Stimulated activated CD4-positive, alpha-beta T cell treated with anti-CD3 and anti-CD28 coated beads, Interleukin-2, amount 100 ng/mL, for 24 hours (primary cell): Measurements from ENCODE around the gene PLCB1.

Source experiments
- DNase-seq, 2 donors: peaks; one replicate each; pipeline ENCODE4 v3.0.0-alpha.2; 2020

Gene PLCB1

DNA sequence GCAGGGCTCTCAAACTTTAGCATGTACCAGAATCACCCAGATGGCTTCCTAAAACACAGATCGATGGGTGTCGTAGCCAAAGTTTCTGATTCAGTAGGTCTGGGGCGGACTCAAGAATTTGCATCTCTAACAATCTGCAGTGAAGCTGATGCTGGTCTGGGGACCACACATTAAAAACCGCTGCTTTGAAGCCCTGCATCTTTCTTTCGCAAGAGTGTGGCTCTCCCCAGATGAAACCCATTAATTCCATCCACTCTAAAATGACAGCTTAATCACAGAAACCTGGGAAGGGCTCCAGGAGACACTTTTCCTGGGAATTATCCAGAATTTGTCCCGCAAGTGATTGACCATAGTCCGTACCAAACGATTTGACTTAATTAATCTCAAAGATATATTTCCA, 617.0 kb downstream of the PLCB1 start:
- DNase-seq, result no peak

DNA sequence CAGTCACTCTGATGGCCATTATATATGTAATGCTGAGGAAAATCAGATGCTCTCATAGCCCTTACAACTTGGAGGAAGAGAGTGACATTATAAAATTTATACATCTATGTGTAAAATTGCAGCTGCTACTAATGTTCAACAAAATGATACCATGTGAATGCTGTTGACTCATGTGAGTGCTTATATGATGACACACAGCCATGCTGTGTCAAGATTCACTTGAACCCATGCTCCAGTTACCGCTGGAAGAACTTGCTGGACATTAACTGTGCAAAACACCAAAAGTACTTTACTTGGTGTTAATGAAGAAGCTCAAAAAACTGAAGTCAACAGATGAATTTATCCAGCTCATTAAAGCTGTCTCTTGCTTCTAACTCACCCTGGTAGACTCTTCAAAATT, 617.9 kb downstream of the PLCB1 start:
- DNase-seq, result no peak

DNA sequence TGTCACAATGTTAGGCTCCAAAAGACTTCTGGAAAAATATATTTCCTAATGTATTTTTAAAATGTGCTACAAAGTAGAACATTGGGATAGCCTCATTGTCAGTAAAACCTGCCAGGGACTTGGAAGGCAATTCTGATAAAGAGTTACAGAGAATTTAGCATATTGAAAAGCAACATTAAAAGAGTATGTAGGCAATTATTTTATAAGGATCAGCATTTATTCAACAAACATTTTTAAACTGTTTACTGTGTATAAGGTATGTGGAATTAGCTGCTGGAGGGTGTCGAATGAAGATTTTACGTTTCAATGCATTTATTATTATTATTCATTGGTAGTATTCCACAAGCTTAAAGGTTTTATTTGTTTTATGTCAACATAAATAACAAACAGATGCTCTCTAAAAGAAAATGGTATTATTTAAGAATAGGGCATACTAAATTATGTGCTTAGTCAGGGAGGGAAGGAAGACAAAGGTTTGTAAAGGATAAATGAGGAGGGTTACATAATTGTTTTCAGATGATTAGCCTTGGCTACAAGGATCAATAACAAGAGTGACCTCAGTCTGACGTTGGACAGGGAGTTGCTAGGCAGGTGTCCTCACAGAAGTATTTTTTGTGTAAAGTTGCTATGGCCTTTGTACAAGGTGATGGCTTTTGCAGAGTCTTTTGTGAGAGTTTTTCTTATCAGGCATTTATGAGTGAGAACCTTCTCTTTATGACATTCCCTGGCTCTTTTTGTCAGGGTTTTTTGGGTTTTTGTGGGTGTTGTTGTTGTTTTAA, 623.5 kb downstream of the PLCB1 start:
- DNase-seq, result no peak

GRCh38 chr20:8756410-8756809, 624.3 kb downstream of the PLCB1 start:
- no peak for DNase-seq

DNA sequence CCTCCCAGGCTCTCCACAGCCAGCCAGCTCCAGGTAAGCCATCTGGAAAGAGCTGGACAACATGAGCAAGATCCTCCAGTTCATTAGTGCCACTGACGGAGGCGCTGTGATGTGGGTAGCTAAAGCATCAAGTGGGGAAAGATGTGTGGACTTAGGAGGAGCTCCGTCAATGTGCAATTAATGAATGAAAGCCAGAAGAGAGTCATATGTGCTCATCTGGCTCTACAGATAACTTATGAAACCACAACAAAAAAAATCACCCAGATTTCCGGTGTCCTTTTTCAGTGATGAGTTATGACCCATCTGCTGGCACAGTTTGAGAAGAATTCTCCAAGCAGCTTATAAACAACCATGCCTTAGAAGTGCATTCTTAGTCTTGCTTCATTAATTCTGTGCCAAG, 625.1 kb downstream of the PLCB1 start:
- no peak for DNase-seq

DNA sequence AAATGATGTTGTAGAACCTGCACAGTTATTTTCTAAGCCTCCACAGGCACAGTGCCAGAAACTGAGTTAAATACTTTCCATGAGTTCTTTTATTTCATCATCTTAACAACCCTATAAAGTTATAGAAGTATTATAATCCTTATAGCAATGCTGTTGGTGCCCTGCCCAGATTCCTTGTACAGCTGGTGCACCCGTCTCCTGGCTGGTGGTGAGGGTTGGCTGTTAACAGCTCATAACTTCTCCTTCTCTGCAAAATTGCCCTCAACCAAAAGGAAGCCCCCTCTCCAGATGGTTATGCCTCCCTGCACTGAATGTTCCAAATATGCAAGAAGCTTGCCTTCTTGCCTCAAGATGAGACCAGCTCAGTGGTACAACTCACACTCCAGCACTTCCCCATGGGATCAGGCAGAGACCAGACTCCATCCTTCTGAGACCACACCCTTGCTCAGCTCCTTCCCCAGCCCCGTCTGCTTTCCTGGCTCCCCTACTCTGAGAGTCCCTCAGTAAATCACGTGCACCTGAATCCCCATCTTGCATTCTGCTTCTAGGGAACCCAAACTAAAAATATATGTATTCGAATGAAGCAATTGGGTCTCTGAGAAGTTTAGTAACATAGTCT, 632.4 kb downstream of the PLCB1 start:
- DNase-seq, result no peak

GRCh38 chr20:8766868-8767390, 634.9 kb downstream of the PLCB1 start:
- no peak for DNase-seq

GRCh38 chr20:8774412-8774811, 642.3 kb downstream of the PLCB1 start:
- no peak for DNase-seq

DNA sequence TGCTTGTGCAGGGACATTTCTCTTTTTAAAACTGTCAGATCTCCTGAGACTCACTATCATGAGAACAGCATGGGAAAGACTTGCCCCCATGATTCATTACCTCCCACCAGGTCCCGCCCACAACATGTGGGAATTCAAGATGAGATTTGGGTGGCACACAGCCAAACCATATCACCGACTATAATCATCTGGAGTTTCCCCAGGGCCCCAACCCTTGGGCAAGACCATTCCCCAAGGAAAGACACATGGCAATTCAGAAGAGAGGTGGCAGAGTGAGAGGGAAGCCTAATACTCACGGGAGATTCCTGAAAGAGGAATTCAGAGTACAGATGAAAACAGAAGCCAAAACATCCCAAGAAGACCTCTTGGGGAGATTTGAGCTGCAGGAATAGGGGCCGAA, 645.8 kb downstream of the PLCB1 start:
- no peak for DNase-seq

- no peak for DNase-seq
These were observed 646.3 kb downstream of the PLCB1 start for GRCh38 chr20:8778387-8778786.

DNA sequence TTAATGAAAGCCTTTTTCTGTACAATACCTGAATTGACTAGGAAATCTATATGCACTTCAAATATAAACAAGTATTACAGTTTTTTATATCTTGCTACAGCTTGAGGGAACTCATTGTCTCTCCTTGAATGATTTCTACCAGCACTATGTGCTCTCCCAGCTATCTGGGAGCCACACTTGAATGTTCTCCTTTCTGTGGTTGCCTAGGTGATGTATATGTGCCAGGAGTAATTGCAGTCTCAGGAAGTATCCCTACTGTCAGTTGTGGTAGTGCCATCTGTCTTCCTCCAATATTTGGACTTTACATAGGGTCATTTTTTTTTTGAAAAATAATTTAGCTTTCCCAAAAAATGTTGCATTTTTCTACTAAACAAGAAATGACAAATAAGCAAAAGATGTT, 648.8 kb downstream of the PLCB1 start:
- DNase-seq, result no peak

DNA sequence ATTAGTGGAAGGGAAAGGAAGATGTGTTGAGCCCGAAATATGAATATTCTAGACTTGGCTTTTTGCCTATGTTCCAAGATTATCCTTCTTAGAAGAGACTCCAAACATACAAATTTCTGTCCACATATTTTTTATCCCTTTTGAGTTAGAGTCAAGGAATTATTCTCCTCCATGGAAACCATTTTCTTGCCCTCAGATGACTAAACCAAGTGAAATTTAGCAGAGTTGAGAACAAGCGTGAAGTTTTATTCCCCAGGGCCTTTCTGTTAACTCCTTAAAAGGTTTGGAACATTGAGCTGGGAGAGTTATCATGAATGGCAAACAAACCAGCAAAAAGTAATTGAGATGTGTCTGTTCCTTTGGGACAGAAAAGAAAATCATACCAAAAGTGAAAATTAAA, 650.7 kb downstream of the PLCB1 start:
- DNase-seq, result no peak

DNA sequence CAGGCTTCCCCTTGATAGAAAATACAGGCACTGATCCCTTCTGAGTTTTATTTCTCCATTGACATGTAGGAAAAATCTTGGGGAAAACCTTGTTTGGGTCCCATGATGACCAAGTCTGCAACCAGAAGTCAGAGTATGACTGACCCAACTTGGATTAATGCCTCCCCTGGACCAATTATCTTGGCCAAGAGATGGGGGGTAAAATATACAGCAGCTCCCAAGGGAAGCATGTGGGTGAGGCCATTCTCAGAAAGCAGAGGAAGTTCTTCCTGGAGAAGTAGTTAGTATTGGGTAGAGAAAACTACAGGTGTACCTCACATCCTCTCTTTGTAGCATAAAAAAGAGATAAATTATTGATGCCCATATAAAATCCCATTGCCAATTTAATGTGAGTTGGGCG, 651.7 kb downstream of the PLCB1 start:
- no peak for DNase-seq

- DNase-seq, result no peak
These were observed 654.3 kb downstream of the PLCB1 start for GRCh38 chr20:8786383-8786782.

- DNase-seq, result no peak
These were observed 655.0 kb downstream of the PLCB1 start for GRCh38 chr20:8787090-8787489.

- no peak for DNase-seq
These were observed 656.2 kb downstream of the PLCB1 start for GRCh38 chr20:8788275-8788674.

DNA sequence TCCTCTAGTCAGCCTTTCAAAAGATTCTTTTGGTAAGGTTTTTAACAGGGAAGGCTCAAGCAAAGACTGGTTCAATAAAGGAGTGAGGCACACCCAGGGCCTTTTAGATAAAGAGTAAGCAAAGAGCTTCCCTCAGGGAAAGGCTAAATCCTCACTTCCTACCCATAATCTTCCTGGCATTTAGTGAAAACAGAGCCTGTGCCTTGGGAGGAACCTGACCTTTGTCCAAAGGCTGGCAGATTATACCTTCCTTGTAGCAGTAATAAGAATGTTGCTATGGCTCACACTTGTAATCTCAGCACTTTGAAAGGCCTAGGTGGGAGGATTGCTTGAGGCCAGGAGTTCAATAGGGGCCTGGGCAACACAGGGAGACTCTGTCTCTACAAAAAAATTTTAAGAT, 656.8 kb downstream of the PLCB1 start:
- DNase-seq, result no peak

DNA sequence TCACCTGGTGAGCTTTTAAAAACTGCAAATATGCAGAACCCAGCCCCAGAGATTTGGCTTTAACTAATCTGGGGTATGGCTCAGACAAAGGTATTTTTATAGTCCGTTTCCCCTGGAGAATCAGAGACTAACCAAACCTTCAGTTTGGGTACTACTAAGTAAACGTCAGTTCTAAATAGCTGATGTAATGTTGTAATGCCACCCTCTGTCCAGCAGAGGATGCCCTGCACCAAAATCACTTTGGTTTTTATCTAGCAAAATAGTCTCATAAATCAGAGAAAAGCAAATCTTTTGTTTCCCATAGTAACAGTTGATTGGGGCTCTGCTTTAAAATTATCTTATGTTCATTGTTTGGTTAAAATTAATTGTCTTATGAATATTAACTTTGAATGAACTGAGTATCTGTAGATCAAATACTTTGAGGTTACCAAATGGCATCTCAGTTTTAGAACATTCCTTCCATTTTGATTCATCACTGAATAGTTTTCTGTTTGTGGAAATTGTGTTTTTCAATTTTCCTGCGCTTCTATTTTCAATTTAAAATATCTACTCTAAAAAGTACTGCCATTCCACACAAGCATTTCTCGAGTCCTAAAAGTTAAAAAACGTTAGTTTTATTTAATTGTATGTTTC, 658.5 kb downstream of the PLCB1 start:
- DNase-seq, result peak in 1 of 2 donors; percentile 5

- DNase-seq, result no peak
These were observed 663.3 kb downstream of the PLCB1 start for GRCh38 chr20:8795404-8795803.

DNA sequence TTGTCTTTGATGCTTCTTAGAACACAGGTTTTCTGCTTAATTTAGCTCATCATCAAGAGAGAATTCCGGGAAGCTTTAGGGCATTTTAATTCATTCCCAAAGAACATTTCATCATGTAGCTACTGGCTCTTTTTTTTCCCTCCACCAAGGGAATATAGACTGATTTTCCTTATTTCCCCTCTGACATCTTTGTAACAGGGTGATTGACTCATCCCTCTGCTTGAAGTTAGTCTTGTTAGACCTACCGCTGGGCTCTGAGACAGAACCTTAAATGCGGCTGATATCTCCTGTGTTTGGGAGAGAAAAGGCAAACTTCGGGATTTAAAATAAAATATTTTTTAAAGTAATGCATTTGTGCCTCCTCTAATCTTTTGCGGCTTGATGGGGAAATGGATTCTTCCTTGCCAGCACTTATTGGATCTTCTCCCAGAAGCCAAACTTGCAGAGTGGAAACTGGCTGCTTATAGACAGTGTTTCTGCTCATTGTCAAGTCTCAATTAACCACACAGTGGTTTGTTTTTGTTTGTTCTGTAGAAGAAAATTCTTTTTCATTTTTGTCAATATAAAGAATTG, 664.1 kb downstream of the PLCB1 start:
- DNase-seq, result no peak

GRCh38 chr20:8798505-8798904, 666.4 kb downstream of the PLCB1 start:
- no peak for DNase-seq

DNA sequence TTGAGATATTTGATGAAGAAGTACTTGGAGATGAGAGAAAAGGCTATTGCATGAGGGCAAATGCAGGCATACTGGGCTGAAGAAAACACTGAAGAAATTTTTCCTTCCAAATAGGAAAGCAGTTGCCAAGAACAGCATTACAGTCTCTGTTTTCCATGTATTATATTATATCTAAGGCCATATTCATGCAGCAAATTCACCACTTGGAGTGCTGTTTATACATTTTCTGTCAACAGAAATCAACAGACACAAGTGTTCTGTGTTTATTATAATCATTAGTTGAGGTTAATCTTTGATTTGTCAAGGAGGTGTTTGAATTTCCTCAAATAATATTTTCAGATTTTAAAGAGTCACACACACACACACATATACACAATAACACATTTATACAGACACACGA, 668.0 kb downstream of the PLCB1 start:
- no peak for DNase-seq

DNA sequence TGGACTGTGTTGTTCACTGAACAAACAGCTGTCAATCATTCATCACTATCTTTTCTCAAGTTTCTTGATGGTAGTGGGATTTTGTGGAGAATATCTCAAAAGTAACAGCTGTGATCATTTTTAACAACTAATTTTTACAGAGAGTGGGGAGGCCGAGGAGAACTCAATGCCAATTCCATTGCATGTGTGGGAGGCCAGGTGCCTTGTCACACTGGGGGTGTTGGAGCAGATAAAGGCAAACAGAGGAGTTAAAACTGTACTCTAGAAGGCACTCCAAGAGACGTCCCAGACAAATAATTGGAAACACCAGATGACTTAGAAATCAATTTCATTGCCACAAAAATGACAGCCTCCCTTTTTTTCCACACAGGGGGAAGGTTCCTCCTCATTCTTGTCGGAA, 669.6 kb downstream of the PLCB1 start:
- DNase-seq, result no peak

DNA sequence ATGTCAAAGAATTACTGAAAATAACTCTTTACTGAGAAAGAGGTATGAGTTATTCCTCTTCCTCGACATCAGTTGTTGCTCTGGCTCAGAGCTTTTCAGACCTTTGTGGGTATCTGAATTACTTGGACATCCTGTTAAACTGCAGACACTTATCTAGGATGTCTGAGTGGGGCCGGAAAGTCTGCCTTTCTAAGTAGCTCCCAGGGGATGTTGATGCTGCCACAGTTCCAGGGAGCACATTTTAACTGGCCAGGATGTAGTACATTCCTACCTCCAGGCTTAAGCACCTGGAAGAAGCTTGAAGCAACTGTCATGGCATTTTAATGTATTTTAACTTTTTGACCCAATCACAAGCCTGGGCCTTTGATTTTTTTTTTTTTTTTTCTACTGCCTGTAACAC, 671.0 kb downstream of the PLCB1 start:
- DNase-seq, result no peak
